NCI-H446 treated with DMSO at 0.1 percent for 48 hours (cell line): ENCODE results near the gene HSBP1.

ENCODE experiments used
- DNase-seq: peaks from one replicate; lab custom pipeline; 2025; lab: John Stamatoyannopoulos, UW

HSBP1 gene

GRCh38 chr16:83803811-83804210 lies 4.0 kb upstream of the HSBP1 start:
- no peak for DNase-seq

- no peak for DNase-seq
Observed at GRCh38 chr16:83804366-83804765, 3.4 kb upstream of the HSBP1 start.

GRCh38 chr16:83806036-83806435 lies 1.7 kb upstream of the HSBP1 start:
- no peak for DNase-seq

- no peak for DNase-seq
Observed at GRCh38 chr16:83806731-83807130, 1.0 kb upstream of the HSBP1 start.

GRCh38 chr16:83807327-83807709 lies 460 bp upstream of the HSBP1 start:
- no peak for DNase-seq

- no peak for DNase-seq
Observed at GRCh38 chr16:83808573-83809014, 816 bp downstream of the HSBP1 start.

GRCh38 chr16:83809092-83809491 lies 1.3 kb downstream of the HSBP1 start:
- no peak for DNase-seq

- no peak for DNase-seq
Observed at GRCh38 chr16:83810901-83811300, 3.1 kb downstream of the HSBP1 start.

GRCh38 chr16:83813823-83814658 lies 6.3 kb downstream of the HSBP1 start:
- no peak for DNase-seq

GRCh38 chr16:83814659-83814985 lies 6.8 kb downstream of the HSBP1 start:
- no peak for DNase-seq

- DNase-seq = no peak
Observed at GRCh38 chr16:83817022-83817421, 9.2 kb downstream of the HSBP1 start.

GRCh38 chr16:83818276-83818675 lies 10.5 kb downstream of the HSBP1 start:
- no peak for DNase-seq

- no peak for DNase-seq
Observed at GRCh38 chr16:83819361-83819760, 11.6 kb downstream of the HSBP1 start.

GRCh38 chr16:83826146-83826913 lies 18.6 kb downstream of the HSBP1 start:
- DNase-seq = no peak

GRCh38 chr16:83830091-83830768 lies 22.5 kb downstream of the HSBP1 start:
- no peak for DNase-seq

- no peak for DNase-seq
Observed at GRCh38 chr16:83830769-83831455, 23.1 kb downstream of the HSBP1 start.

GRCh38 chr16:83831456-83831987 lies 23.7 kb downstream of the HSBP1 start:
- no peak for DNase-seq

- DNase-seq = no peak
Observed at GRCh38 chr16:83833921-83834320, 26.1 kb downstream of the HSBP1 start.

GRCh38 chr16:83835586-83836566 lies 28.1 kb downstream of the HSBP1 start:
- DNase-seq = no peak

GRCh38 chr16:83837566-83837965 lies 29.8 kb downstream of the HSBP1 start:
- DNase-seq = no peak

- no peak for DNase-seq
Observed at GRCh38 chr16:83838151-83838550, 30.4 kb downstream of the HSBP1 start.
